Sciatic nerve (tissue), 2 donors: ENCODE results near the gene TPO. TPM values are rescaled to one million over a fixed set of nuclear protein-coding genes. Genes with fewer than 3 reads are reported as not detected.
A peak's percentile ranks its signal among the peaks of the same experiment; 100 is the strongest.

Source experiments
- ATAC-seq: fragments of 200-7000 bp; cut with Tn5 transposase; one replicate; pipeline ENCODE4 v1.9.1; 2020; ENCODE audit warnings: mild to moderate bottlenecking, moderate library complexity
- DNase-seq: peaks from one replicate; pipeline ENCODE4 v3.0.0-alpha.2; 2020; ENCODE audit warnings: low spot score
- intact Hi-C: fragments of 100-400 bp; cut with DNase I; formaldehyde crosslinking; loops from one replicate; pipeline ENCODE4 v1.14.2; 2022
- total RNA-seq: library from RNA; stranded (reverse); fragmentation: NEBNext Ultra II Directional; extraction: Animal tissue kit (Norgen Biotek cat#: 25700); gene quantifications from one replicate; pipeline ENCODE4 v1.2.1, GENCODE V29; 2021
- donor health status: DM: no; HTN: no; CAD: no.
- donor health status: DM: no; HTN: no; CAD: no.

TPO gene
- total RNA-seq, 1 donor from 2014 or later, result 4.5 TPM

DNA sequence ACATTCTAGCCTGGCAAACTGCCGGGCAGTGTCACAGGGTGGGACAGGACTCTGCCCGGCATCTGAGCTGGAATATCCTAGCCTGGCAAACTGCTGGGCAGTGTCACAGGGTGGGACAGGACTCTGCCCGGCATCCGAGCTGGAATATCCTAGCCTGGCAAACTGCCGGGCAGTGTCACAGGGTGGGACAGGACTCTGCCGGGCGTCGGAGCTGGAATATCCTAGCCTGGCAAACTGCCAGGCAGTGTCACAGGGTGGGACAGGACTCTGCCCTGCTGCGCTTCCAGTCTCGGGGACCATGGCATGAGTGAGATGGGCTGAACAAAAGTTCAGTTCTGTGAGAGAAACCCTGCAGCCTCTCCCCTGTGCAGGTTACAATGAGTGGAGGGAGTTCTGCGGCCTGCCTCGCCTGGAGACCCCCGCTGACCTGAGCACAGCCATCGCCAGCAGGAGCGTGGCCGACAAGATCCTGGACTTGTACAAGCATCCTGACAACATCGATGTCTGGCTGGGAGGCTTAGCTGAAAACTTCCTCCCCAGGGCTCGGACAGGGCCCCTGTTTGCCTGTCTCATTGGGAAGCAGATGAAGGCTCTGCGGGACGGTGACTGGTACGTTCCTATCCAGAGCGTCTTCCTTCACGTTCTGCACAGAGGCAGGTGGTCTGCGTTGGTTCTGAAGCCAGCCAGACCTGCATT lies 80.3 kb downstream of the TPO start:
- intact Hi-C loops, result no loop called here
- DNase-seq (peak; percentile 37), ATAC-seq (no peak)

GRCh38 chr2:1494257-1494656 lies 81.0 kb downstream of the TPO start:
- no peak for ATAC-seq
- intact Hi-C loops, result no loop called here
- peak; percentile 14 for DNase-seq

GRCh38 chr2:1494906-1495305 lies 81.6 kb downstream of the TPO start:
- DNase-seq (no peak), ATAC-seq (no peak)
- intact Hi-C loops, result no loop called here

DNA sequence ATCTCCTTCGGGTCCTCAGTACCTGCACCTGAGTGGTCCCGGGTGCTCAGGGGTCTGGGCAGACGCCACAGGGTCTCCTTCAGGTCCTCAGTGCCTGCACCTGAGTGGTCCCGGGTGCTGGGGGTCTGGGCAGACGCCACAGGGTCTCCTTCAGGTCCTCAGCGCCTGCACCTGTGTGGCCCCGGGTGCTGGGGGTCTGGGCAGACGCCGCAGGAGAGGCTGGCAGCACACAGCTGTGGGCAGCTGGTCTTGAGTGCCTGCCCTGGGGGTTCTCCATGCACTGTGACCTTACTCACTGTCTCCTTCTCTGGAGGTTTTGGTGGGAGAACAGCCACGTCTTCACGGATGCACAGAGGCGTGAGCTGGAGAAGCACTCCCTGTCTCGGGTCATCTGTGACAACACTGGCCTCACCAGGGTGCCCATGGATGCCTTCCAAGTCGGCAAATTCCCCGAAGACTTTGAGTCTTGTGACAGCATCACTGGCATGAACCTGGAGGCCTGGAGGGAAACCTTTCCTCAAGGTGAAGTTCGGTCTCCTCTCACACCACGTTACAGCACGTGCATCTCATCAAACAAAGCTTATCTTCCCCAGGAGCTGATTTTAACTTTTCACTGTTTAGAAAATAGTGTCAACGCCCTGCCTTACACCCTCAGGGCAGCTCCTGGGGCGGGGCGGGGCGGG lies 82.6 kb downstream of the TPO start:
- intact Hi-C loops, result no loop called here
- DNase-seq, result peak; percentile 13
- ATAC-seq, result no peak

- DNase-seq (peak; percentile 27), ATAC-seq (no peak)
- intact Hi-C loops, result no loop called here
Observed at GRCh38 chr2:1496359-1496821, 83.1 kb downstream of the TPO start.

- intact Hi-C loops, result no loop called here
- ATAC-seq, result no peak
- DNase-seq, result peak; percentile 45
Observed at GRCh38 chr2:1497122-1497611, 83.9 kb downstream of the TPO start.

- peak; percentile 39 for DNase-seq
- intact Hi-C loops, result no loop called here
Observed at GRCh38 chr2:1498176-1498575, 84.9 kb downstream of the TPO start.

DNA sequence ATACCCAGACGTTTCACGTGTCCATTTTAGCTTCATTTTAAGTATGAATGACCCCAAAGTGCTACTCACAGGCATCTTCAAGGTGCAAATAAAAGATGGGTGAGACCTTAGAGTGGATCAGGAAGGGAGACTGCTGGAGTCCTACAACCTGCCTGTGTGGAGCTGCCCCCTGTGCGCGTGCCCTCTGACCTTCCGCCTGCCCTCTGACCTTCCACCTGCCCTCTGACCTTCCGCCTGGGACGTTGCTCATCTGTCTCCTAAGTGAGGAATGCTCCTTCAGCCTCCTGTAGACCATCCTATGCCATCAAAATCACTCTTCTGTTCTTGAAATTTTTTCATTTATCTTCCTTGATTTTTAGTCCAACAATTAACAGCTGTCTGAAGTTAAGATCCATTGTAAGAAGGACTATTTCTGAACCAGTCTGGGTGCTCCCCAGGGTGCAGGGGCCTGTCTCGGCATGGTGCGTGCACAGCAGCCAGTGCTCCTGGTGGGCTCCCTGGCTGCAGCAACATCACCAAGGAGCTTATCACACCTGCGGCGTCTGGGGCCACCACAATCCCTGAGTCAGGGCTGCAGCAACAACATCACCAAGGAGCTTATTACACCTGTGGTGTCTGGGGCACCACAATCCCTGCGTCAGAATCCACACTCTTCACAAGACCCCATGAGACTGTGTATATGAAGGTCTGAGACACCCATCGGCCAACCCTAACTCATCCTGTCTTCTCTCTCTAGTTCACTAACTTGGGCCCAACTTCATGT lies 86.0 kb downstream of the TPO start:
- intact Hi-C loops, result no loop called here
- ATAC-seq (no peak), DNase-seq (peak; percentile 15)

More at GRCh38 chr2:1498176-1498575, 84.9 kb downstream of the TPO start:
- no peak for ATAC-seq

GRCh38 chr2:1501038-1501851 lies 88.0 kb downstream of the TPO start:
- intact Hi-C loops, result no loop called here
- DNase-seq (peak; percentile 45), ATAC-seq (no peak)

GRCh38 chr2:1501991-1502390 lies 88.7 kb downstream of the TPO start:
- DNase-seq (peak; percentile 19), ATAC-seq (no peak)
- intact Hi-C loops, result no loop called here

DNA sequence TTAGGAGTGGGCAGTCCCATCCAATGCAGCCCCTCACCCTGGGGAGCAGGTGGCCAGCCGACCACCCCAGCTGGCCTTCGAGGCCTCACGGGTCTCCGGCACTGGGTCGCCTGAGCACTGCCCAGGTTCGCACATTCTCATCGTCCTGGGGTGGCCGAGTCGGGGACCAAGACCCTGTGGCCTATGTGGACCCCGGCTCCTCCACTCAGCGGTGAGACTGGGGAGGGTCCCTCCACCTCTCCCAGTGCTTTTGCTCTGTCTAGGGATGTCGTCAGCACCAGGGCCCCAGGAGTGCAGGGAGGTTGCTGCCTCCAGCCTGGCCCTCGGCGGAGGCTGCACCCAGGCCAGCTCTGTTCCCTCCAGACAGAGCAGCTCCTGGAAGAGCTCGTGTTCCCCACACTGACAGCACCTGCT lies 89.6 kb downstream of the TPO start:
- intact Hi-C loops, result no loop called here
- peak; percentile 10 for ATAC-seq
- DNase-seq, result peak; percentile 52

- no peak for ATAC-seq
- intact Hi-C loops, result no loop called here
- peak; percentile 44 for DNase-seq
Observed at GRCh38 chr2:1503471-1504310, 90.4 kb downstream of the TPO start.

GRCh38 chr2:1504311-1504750 lies 91.1 kb downstream of the TPO start:
- ATAC-seq (no peak), DNase-seq (peak; percentile 45)
- intact Hi-C loops, result no loop called here

DNA sequence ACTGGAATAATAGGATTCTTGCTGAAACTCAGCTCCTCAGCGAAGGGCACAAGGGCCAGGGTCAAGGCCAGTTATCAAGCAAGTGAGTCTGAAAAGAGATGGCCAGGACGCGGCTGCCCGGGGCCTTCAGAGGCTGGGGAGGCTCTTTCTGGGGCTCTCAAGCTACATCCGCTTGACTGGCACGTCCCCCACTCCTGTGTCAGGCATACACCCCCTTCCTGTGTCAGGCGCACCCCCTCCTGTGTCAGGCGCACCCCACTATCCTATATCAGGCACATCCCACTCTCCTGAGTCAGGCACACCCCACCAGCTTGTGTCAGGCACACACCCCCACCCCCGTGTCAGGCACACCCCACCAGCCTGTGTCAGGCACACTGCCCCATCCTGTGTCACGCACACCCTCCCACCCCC lies 91.8 kb downstream of the TPO start:
- intact Hi-C loops, result no loop called here
- ATAC-seq (no peak), DNase-seq (peak; percentile 30)

- intact Hi-C loops, result no loop called here
- ATAC-seq (no peak), DNase-seq (peak; percentile 25)
Observed at GRCh38 chr2:1509271-1510065, 96.2 kb downstream of the TPO start.

DNA sequence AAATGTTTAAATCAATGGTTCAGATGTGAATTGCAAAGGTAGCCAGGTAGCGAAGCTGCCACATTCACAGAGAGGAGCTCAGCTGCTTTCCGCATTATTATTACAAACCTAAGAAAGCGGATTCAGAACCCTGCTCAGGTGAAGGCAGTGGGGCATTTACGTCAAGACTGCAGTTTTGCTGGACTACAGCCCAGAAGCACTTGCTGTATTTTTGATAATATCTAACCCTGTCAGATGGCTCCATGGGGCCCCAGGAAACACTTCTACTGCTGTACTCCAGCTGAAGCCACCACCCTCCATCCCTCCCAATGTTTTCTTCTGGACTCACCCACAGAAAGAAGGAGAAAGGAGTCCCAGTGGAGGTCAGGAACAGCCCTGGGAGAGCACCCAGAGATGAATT lies 96.9 kb downstream of the TPO start:
- intact Hi-C loops, result no loop called here
- ATAC-seq (no peak), DNase-seq (no peak)

DNA sequence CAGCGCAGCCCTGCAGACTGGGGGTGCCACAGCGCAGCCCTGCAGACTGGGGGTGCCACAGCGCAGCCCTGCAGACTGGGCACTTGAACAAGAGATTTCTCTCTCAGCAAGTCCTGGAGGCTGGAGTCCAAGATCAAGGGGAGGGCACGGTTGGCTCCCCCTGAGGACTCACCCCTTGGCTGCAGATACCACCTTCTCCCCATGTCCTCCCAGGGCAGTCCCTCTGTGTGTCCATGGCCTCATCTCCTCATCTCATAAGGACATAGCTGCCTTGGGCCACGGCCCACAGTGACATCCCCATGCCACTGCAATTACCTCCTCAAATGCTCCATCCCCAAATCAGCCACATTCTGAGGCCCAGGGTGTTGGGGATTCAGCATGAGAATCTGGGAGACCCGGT lies 98.2 kb downstream of the TPO start:
- intact Hi-C loops, result no loop called here
- DNase-seq (peak; percentile 18), ATAC-seq (no peak)
